GM18505 (cell line): Measurements from ENCODE around the gene SDHB.

ENCODE experiments used
- ATAC-seq: cut with Tn5 transposase; IDR thresholded peaks from one replicate; pipeline ENCODE4 v1.9.1; 2021; ENCODE audit not compliant: unreplicated experiment
- POLR2A ChIP-seq: IDR thresholded peaks from 4 replicates; pipeline ENCODE4 v1.6.1; 2011; ENCODE audit warnings: borderline replicate concordance; ENCODE audit not compliant: insufficient read depth, insufficient read length; ENCODE audit errors: extremely low read depth

SDHB gene

GRCh38 chr1:17045150-17045549 is 8.7 kb downstream of the SDHB start:
- ATAC-seq, result no peak
- TF ChIP-seq POLR2A, result no peak

- no peak for ATAC-seq
- TF ChIP-seq POLR2A, result no peak
Observed at GRCh38 chr1:17043676-17044075, 10.2 kb downstream of the SDHB start.

GRCh38 chr1:17040135-17040534 is 13.7 kb downstream of the SDHB start:
- no peak for TF ChIP-seq POLR2A
- no peak for ATAC-seq

GRCh38 chr1:17039522-17039921 is 14.3 kb downstream of the SDHB start:
- ATAC-seq, result no peak
- TF ChIP-seq POLR2A, result no peak

- ATAC-seq, result no peak
- no peak for TF ChIP-seq POLR2A
Observed at GRCh38 chr1:17033481-17033880, 20.4 kb downstream of the SDHB start.

GRCh38 chr1:17032741-17033140 is 21.1 kb downstream of the SDHB start:
- no peak for ATAC-seq
- TF ChIP-seq POLR2A, result no peak

GRCh38 chr1:17031436-17031835 is 22.4 kb downstream of the SDHB start:
- TF ChIP-seq POLR2A, result no peak
- no peak for ATAC-seq

GRCh38 chr1:17030206-17030605 is 23.6 kb downstream of the SDHB start:
- TF ChIP-seq POLR2A, result no peak
- no peak for ATAC-seq

GRCh38 chr1:17028662-17029188 is 25.1 kb downstream of the SDHB start:
- TF ChIP-seq POLR2A, result no peak
- ATAC-seq, result no peak

- ATAC-seq, result no peak
- no peak for TF ChIP-seq POLR2A
Observed at GRCh38 chr1:17027900-17028299, 25.9 kb downstream of the SDHB start.

GRCh38 chr1:17027403-17027802 is 26.4 kb downstream of the SDHB start:
- no peak for ATAC-seq
- no peak for TF ChIP-seq POLR2A

- no peak for TF ChIP-seq POLR2A
- no peak for ATAC-seq
Observed at GRCh38 chr1:17024721-17025120, 29.1 kb downstream of the SDHB start.

- TF ChIP-seq POLR2A, result no peak
- no peak for ATAC-seq
Observed at GRCh38 chr1:17023573-17023972, 30.3 kb downstream of the SDHB start.

- no peak for ATAC-seq
- TF ChIP-seq POLR2A, result no peak
Observed at GRCh38 chr1:17023102-17023501, 30.7 kb downstream of the SDHB start.

GRCh38 chr1:17021896-17022295 is 31.9 kb downstream of the SDHB start:
- no peak for TF ChIP-seq POLR2A
- ATAC-seq, result no peak
